ENCODE measurements around the gene SSB. TPM values are rescaled to one million over a fixed set of nuclear protein-coding genes. Genes with fewer than 3 reads are reported as not detected.

Gene SSB
- total RNA-seq, 1 donor = 141 TPM

GRCh38 chr2:169781249-169782013, 17.2 kb upstream of the SSB start:
- no peak for TF ChIP-seq CTCF (IDR thresholded peaks at IDR 0.05; ENCODE audit: insufficient read depth, low read length)
- H3K4me3 ChIP-seq (ENCODE audit: low read depth, low read length) = no peak overlapping the region
- DNase-seq (ENCODE audit: low read depth) = no peak

GRCh38 chr2:169782513-169782912, 16.2 kb upstream of the SSB start:
- no peak overlapping the region for H3K4me3 ChIP-seq (ENCODE audit: low read depth, low read length)
- no peak for DNase-seq (ENCODE audit: low read depth)
- no peak for TF ChIP-seq CTCF (IDR thresholded peaks at IDR 0.05; ENCODE audit: insufficient read depth, low read length)

GRCh38 chr2:169790581-169790980, 8.1 kb upstream of the SSB start:
- DNase-seq (ENCODE audit: low read depth) = no peak
- no peak overlapping the region for H3K4me3 ChIP-seq (ENCODE audit: low read depth, low read length)
- TF ChIP-seq CTCF (IDR thresholded peaks at IDR 0.05; ENCODE audit: insufficient read depth, low read length) = no peak

- DNase-seq (ENCODE audit: low read depth) = no peak
- no peak for TF ChIP-seq CTCF (IDR thresholded peaks at IDR 0.05; ENCODE audit: insufficient read depth, low read length)
- H3K4me3 ChIP-seq (ENCODE audit: low read depth, low read length) = no peak overlapping the region
Observed at GRCh38 chr2:169795181-169795580, 3.5 kb upstream of the SSB start.

- no peak overlapping the region for H3K4me3 ChIP-seq (ENCODE audit: low read depth, low read length)
- no peak for TF ChIP-seq CTCF (IDR thresholded peaks at IDR 0.05; ENCODE audit: insufficient read depth, low read length)
- peak; percentile 39 for DNase-seq (ENCODE audit: low read depth)
Observed at GRCh38 chr2:169796441-169796840, 2.2 kb upstream of the SSB start.

GRCh38 chr2:169797601-169798000, 1.1 kb upstream of the SSB start:
- no peak overlapping the region for H3K4me3 ChIP-seq (ENCODE audit: low read depth, low read length)
- DNase-seq (ENCODE audit: low read depth) = no peak
- no peak for TF ChIP-seq CTCF (IDR thresholded peaks at IDR 0.05; ENCODE audit: insufficient read depth, low read length)

GRCh38 chr2:169798397-169798717, 314 bp upstream of the SSB start:
- DNase-seq (ENCODE audit: low read depth) = no peak
- no peak for TF ChIP-seq CTCF (IDR thresholded peaks at IDR 0.05; ENCODE audit: insufficient read depth, low read length)
- peak overlapping the region; percentile 86 for H3K4me3 ChIP-seq (ENCODE audit: low read depth, low read length)
